Uterus (tissue), 4 donors: ENCODE data around the gene KPNA3. TPM values are rescaled to one million over a fixed set of nuclear protein-coding genes. Genes with fewer than 3 reads are reported as not detected.

Source experiments
- DNase-seq, 2 donors: peaks; one replicate each; pipeline ENCODE4 v3.0.0-alpha.2; 2019 to 2020
- H3K27ac ChIP-seq, 2 donors: fragments of 200-600 bp; sonication (generic); 1 replicate in 1 of 2; 2 replicates in 1 of 2; pipeline ENCODE4 v1.5.1; 2016 to 2018
- H3K27me3 ChIP-seq, 2 donors: fragments of 200-600 bp; sonication (generic); one replicate each; pipeline ENCODE4 v1.5.1; 2018 to 2019; ENCODE audit warnings: control low read depth in 1 of 2
- H3K36me3 ChIP-seq, 2 donors: fragments of 200-600 bp; sonication (generic); one replicate each; pipeline ENCODE4 v1.5.1; 2019; ENCODE audit warnings: control low read depth in 1 of 2
- H3K4me1 ChIP-seq, 2 donors: fragments of 200-600 bp; sonication (generic); one replicate each; pipeline ENCODE4 v1.5.1; 2018 to 2019; ENCODE audit warnings: control low read depth in 1 of 2
- H3K4me3 ChIP-seq, 2 donors: fragments of 200-600 bp; sonication (generic); 1 replicate in 1 of 2; 2 replicates in 1 of 2; pipeline ENCODE4 v1.5.1; 2018 to 2019; ENCODE audit warnings: mild to moderate bottlenecking in 1 of 2
- H3K9me3 ChIP-seq, 2 donors: fragments of 200-600 bp; sonication (generic); one replicate each; pipeline ENCODE4 v1.5.1; 2019; ENCODE audit warnings: control low read depth in 1 of 2
- POLR2A ChIP-seq, 2 donors: fragments of 450-650 bp; IDR thresholded peaks; one replicate each; pipeline ENCODE4 v1.6.1; 2016; ENCODE audit warnings: antibody characterized with exemption in 2 of 2, mild to moderate bottlenecking in 1 of 2, moderate library complexity in 1 of 2
- intact Hi-C: fragments of 100-400 bp; cut with DNase I; formaldehyde crosslinking; loops from one replicate; pipeline ENCODE4 v1.15.1; 2023; ENCODE audit warnings: low total_unique reads
- total RNA-seq, 4 donors: library from RNA; depleted of rRNA in 3 of 4; stranded (reverse); fragments of >200 nt in 3 of 4; gene quantifications; one replicate each; pipeline versions ENCODE4 v1.1.0 to v1.2.4, GENCODE V29; 2014 to 2023
- TF ChIP-seq, protein P1 (sequence below), 4 experiments: fragments of 200-600 bp in 2 of 4; fragments of 450-650 bp in 2 of 4; sonication (generic) in 2 of 4; IDR thresholded peaks; one replicate each; pipeline ENCODE4 v1.5.1; 2016 to 2019; ENCODE audit warnings: antibody characterized with exemption in 4 of 4, mild to moderate bottlenecking in 2 of 4, moderate library complexity in 1 of 4
- donor health status: DM: yes; HTN: yes; CAD: no.

Gene KPNA3, protein sequence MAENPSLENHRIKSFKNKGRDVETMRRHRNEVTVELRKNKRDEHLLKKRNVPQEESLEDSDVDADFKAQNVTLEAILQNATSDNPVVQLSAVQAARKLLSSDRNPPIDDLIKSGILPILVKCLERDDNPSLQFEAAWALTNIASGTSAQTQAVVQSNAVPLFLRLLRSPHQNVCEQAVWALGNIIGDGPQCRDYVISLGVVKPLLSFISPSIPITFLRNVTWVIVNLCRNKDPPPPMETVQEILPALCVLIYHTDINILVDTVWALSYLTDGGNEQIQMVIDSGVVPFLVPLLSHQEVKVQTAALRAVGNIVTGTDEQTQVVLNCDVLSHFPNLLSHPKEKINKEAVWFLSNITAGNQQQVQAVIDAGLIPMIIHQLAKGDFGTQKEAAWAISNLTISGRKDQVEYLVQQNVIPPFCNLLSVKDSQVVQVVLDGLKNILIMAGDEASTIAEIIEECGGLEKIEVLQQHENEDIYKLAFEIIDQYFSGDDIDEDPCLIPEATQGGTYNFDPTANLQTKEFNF
- total RNA-seq: 10 to 100 TPM in 3 of 4 donors, 1 to 10 TPM in 1; 9.1 to 49.2 (median 30.3) TPM

DNA sequence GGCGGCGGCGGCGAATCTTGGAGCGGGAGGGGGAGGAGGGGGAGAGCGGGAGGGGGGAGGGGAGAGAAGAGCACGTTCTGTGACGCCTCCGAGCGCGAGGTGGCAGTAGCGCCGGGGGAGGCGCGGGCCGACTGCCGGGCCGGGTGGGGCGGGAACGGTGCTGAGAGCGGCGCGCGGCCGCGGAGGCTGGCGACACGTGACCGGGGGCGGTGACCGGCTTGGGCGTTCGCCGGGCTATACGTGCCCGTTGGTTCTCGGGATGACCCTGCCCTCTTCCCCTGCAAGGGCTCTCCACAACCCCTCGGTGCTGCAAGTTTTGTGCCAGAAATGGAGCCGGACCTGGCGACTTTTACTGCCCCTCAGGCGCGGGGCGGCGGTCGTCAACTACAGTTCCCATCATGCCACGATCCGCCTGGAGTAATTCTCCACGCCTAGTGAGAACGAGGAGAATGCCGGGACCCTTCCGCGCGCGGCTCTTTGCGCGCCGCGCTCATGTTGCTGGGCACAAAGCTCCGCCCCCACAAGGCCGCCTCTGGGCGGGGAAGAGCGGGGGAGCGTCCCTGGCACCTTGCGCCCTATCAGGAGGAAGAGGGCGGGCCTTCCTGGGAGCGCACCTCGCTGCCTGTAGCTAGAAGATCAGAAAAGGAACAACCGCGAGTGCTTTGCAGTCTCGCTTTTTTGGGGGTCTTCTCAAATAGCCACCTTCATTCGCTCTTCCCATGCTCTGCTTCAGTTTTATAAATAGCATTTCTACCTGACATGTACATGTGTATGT lies at the start of gene KPNA3:
Gene KPNA3 (minus strand): TSS at position 133 of the 775 bp plus-strand sequence. CDS start 176 bp downstream, outside the sequence.
- peak within 1 kb of the TSS; percentile 45 to 86 for H3K4me3 ChIP-seq
- intact Hi-C loops: loop anchor here (10.0 kb wide), 1 partner anchor 332 kb away; no protein-coding TSS in a partner anchor
- no peaks in the 10 kb centered on the region for H3K27me3 ChIP-seq
- no peaks in the 10 kb centered on the region for H3K4me1 ChIP-seq
- H3K9me3 ChIP-seq: no peaks in the 10 kb centered on the region
- no peaks in the 10 kb centered on the region for H3K36me3 ChIP-seq
- DNase-seq: peak; percentile 95 to 96
- peak within 1 kb of the TSS; percentile 92 to 94 for H3K27ac ChIP-seq
- TF ChIP-seq, protein P1, sequence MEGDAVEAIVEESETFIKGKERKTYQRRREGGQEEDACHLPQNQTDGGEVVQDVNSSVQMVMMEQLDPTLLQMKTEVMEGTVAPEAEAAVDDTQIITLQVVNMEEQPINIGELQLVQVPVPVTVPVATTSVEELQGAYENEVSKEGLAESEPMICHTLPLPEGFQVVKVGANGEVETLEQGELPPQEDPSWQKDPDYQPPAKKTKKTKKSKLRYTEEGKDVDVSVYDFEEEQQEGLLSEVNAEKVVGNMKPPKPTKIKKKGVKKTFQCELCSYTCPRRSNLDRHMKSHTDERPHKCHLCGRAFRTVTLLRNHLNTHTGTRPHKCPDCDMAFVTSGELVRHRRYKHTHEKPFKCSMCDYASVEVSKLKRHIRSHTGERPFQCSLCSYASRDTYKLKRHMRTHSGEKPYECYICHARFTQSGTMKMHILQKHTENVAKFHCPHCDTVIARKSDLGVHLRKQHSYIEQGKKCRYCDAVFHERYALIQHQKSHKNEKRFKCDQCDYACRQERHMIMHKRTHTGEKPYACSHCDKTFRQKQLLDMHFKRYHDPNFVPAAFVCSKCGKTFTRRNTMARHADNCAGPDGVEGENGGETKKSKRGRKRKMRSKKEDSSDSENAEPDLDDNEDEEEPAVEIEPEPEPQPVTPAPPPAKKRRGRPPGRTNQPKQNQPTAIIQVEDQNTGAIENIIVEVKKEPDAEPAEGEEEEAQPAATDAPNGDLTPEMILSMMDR (IDR thresholded peaks at IDR 0.05): peak in 3 of 4 experiments; percentile 2 to 18 (median 17)
- peak; percentile 56 to 66 for TF ChIP-seq POLR2A (IDR thresholded peaks at IDR 0.05)

DNA sequence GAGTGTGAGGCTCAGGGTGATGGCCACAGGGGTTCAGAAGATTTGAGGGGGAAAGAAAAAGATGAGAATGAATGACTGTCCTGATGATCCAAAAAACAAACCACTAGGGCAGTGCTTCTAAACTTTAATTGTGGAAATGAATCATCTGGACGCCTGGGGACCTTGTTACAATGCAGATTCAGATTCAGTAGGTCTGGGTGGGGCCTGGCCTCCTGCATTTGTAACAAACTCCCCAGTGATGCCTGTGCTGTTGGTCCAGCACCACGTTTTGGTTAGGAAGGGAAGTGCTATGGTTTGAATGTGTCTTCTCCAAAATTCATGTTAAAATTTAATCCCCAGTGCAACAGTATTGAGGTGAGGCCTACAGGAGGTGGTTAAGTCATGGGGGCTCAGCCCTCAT lies 49.5 kb upstream of the KPNA3 start:
- no peak for TF ChIP-seq POLR2A (IDR thresholded peaks at IDR 0.05)
- TF ChIP-seq, protein P1 (IDR thresholded peaks at IDR 0.05): no peak
- DNase-seq: no peak
- H3K27me3 ChIP-seq: no peaks in the 10 kb centered on the region
- H3K9me3 ChIP-seq: no peaks in the 10 kb centered on the region
- no peak overlapping the region for H3K27ac ChIP-seq
- no peak overlapping the region for H3K4me3 ChIP-seq
- intact Hi-C loops: no loop called here
- H3K36me3 ChIP-seq: no peaks in the 10 kb centered on the region
- H3K4me1 ChIP-seq: no peaks in the 10 kb centered on the region

DNA sequence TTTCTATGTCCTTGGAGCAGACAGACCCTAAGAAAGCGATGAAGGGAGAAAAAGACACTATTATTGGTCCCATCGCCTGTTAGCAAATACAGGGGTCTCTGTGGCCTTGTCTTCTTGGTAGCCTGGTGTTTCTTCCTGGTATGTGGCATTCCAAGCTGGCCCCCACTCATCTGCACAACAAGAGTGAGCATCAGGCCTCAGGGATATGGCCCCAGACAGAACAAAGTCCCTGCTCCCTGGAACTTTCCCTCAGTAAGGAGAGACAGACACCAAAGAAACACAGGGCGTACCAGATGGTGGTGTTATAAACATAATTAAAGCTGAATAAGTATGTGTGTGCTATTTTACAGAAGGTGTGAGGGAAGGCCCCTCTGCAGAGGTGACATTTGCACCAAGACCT lies 48.2 kb upstream of the KPNA3 start:
- DNase-seq: no peak
- H3K27me3 ChIP-seq: no peaks in the 10 kb centered on the region
- TF ChIP-seq POLR2A (IDR thresholded peaks at IDR 0.05): no peak
- TF ChIP-seq, protein P1 (IDR thresholded peaks at IDR 0.05): no peak
- no peak overlapping the region for H3K27ac ChIP-seq
- no peaks in the 10 kb centered on the region for H3K36me3 ChIP-seq
- no peak overlapping the region for H3K4me3 ChIP-seq
- H3K4me1 ChIP-seq: no peaks in the 10 kb centered on the region
- H3K9me3 ChIP-seq: no peaks in the 10 kb centered on the region
- intact Hi-C loops: no loop called here

DNA sequence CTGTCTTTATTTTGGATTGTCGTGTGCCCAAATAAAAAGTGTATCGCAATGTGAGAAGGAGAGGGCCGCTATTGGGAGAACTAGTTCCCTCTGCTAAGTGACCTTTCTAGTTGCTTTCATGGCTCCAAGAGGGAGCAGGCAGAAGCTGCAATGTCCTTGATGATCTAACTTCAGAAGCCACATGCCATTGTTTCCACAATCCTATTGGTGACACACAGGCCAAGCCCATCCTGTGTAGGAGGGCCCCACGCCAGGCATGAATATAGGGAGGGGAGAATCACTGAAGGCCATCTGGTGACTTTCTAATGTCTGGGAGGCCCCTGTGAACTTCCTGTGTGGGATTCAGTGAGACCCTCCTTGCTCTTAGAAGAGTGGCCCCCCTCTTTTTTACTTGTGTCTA lies 47.8 kb upstream of the KPNA3 start:
- Histone ChIP-seq H3K9me3 (no peaks in the 10 kb centered on the region), H3K4me3 (no peak overlapping the region), H3K36me3 (no peaks in the 10 kb centered on the region), H3K27me3 (no peaks in the 10 kb centered on the region), H3K27ac (no peak overlapping the region), H3K4me1 (no peaks in the 10 kb centered on the region)
- no peak for DNase-seq
- TF ChIP-seq, protein P1 (IDR thresholded peaks at IDR 0.05): no peak
- TF ChIP-seq POLR2A (IDR thresholded peaks at IDR 0.05): no peak
- intact Hi-C loops: no loop called here
